ENCODE data around the gene RBL2. TPM values are rescaled to one million over a fixed set of nuclear protein-coding genes. Genes with fewer than 3 reads are reported as not detected.

The RBL2 gene
- 36.1 and 37.4 TPM in 2 replicates for total RNA-seq

GRCh38 chr16:53434377-53435065 is at the start of gene RBL2:
RBL2 (plus strand) TSS chr16:53434471; CDS start chr16:53434557, 86 bp downstream.

GRCh38 chr16:53502331-53503269 is 68.3 kb downstream of the RBL2 start, which contains the start of gene AKTIP:
AKTIP (minus strand) TSS chr16:53503209; CDS start chr16:53500259, 2,950 bp downstream.

Other genes with a start within 250 kb of the RBL2 start
- 12.4 and 13.9 TPM in 2 replicates for gene AKTIP, start 68.7 kb downstream of the RBL2 start, total RNA-seq

All from smooth muscle cell of bladder (primary cell).